SH-SY5Y (cell line): ENCODE data around the gene RERE.

ENCODE experiments used
- GATA2 ChIP-seq: IDR thresholded peaks from 2 replicates; pipeline ENCODE4 v1.6.1; 2011; ENCODE audit warnings: mild to moderate bottlenecking, low read depth, low read length
- GATA3 ChIP-seq: IDR thresholded peaks from 2 replicates; pipeline ENCODE4 v1.6.1; 2011; ENCODE audit warnings: low read depth, mild to moderate bottlenecking, low read length, moderate library complexity

DNA sequence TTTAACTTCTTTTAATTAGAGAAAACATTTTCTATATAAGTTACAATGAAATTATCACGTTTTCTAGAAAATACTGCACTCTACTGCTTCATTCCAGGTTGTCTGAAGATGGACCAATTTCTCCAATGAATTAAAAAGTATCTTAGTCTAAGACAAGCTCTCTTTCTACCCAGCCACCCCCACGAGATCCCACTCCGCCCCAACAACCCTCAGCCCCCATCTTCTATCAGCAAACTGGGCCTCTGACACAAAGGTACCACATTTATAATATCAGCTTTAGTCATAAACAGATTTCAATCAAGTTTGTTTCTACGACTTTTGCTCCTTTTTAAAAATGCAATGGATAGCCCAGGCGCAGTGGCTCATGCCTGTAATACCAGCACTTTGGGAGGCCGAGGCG, 117.8 kb downstream of the RERE start:
- no peak for TF ChIP-seq GATA3
- no peak for TF ChIP-seq GATA2
